Mucosa of gallbladder (tissue), 1 donor: Measurements from ENCODE around the gene ARHGEF4. TPM values are rescaled to one million over a fixed set of nuclear protein-coding genes. Genes with fewer than 3 reads are reported as not detected.
"Not testable (repeated sequence)": the region's sequence is repeated elsewhere in the genome, so short reads cannot be mapped to it uniquely, and the experiment has no call there.

Source experiments
- DNase-seq: peaks from one replicate; pipeline ENCODE4 v3.0.0-alpha.2; 2020; ENCODE audit warnings: low spot score
- total RNA-seq: library from RNA; stranded (reverse); gene quantifications from one replicate; pipeline ENCODE4 v1.2.1, GENCODE V29; 2021
- donor health status: DM: no; HTN: no; CAD: no.

The ARHGEF4 gene
- total RNA-seq, 1 donor from 2014 or later = 11.7 TPM

GRCh38 chr2:131047920-131048560, 211.3 kb downstream of the ARHGEF4 start:
- DNase-seq = no peak

- no peak for DNase-seq
Observed at GRCh38 chr2:131048641-131049040, 211.9 kb downstream of the ARHGEF4 start.

DNA sequence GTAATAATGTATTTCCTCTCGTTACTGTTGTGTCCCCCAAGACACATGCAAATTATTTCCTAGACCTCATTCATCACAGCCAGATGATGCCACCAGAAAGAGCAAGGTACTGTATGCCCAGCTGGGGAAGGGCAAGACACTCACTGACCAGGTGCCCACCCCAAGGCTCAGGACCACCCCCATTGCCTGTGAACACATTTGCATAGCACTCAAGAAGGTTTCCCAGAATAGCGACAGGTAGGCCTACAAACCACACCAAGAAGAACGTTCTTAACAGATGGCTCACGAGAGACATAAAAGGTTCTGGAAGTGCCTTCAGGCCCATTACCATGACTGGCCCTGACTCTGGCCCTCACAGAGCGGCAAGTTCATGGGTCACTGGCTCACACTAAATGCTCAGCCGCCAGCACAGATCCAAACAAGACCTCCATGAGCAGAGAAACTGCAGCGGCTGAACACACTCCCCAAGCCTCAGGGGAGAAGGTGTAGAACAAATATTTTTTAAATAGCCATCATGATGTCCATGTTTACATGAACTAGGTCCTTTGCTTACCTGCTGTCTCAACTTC, 212.5 kb downstream of the ARHGEF4 start:
- DNase-seq = no peak

DNA sequence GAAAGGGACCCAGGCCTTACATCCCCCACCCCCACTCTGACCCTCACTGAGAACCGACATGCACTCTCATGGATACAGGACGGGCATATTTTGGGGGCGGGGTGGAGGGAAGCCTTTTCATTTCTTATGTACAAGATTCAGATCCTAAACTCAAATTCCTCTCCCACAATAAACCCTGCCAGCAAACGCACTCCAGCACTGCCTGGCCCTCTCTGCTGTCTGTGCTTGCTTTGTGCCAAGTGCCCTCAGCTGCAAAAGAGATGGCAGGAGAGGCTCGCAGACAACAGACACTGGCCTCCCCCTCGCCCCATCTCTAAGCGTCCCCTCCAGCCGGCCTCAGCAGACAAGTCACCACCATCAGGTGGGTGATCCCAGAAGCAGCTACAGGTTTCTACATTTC, 214.2 kb downstream of the ARHGEF4 start:
- no peak for DNase-seq

DNA sequence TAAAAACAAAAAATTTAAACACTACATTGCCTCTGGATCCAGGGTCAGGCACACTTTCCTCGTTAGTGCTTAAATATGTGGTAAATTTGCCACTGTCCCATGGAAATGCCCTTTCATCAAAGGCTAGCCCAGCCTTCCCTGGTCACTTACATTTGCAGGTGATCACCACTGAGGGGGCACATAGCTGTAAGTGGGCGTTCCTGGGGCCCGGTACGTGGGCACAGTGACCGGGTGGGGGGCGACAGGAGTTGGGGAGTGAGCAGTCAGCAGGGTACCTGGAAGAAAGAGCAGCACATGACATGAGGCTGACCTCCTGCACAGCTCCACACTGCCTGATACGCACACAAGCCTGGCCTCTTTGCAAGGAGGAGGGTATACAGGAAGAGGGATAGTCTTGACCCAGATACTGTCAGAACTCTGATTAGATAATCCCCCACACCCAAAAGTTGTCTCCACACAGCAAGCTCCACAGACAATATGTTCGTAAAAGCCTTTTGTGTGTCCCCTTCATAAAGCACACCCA, 216.1 kb downstream of the ARHGEF4 start:
- DNase-seq = no peak

- DNase-seq = no peak
Observed at GRCh38 chr2:131054488-131054887, 217.8 kb downstream of the ARHGEF4 start.

GRCh38 chr2:131055169-131056065, 218.7 kb downstream of the ARHGEF4 start:
- no peak for DNase-seq

- DNase-seq = no peak
Observed at GRCh38 chr2:131056204-131056931, 219.7 kb downstream of the ARHGEF4 start.

GRCh38 chr2:131056932-131057287, 220.2 kb downstream of the ARHGEF4 start:
- DNase-seq = no peak

GRCh38 chr2:131058214-131058843, 221.6 kb downstream of the ARHGEF4 start:
- no peak for DNase-seq

DNA sequence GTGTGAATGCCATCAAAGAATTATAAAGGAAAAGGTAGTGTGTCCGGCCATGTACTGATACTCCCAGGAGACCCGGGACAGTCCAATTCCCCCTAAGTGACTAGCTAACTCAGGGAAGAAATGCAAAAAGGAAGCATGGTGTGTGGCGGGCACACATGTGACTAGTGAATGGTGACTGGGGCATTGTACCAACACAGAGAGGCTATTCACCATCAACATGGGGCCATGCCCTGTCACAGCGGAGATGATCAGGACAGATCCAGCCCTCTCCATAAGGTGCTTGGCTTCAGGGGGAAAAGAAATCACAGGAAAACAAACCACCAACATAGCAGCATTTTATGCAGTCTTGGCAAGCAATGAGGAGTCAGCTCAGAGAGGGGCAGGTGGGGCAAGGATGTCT, 222.2 kb downstream of the ARHGEF4 start:
- no peak for DNase-seq

DNA sequence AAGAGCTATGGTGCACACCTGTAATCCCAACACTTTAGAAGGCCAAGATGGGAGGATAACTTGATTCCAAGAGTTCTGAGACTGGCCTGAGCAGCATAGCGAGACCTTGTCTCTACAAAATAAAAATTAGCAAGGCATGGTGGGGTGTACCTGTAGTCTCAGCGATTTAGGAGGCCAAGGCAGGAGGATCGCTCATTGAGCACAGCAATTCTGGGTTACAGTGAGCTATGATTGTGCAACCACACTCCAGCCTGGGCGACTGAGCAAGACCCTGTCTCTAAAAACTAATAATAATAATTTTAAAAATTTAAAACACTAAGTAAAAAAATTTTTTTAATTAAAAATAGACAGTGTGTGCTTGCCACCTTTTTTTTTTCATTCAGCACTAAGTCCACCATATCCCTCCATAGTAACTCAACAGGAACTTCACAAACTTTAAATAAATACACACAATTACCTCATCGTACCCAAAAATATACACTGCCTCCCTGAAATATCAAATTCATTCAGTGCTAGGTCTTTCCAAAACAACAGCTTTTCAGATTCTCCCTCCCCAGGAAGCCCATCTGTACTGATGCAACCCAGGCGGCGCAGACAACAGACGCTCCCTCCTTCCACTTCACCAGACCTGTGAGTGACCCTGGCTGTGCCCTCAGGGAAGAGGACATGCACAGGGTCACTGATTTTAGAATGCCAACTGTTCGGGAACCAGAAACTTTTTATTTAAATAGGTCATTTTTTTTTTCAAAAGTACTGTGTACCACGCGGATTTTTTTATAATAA, 227.0 kb downstream of the ARHGEF4 start:
- DNase-seq = no peak

DNA sequence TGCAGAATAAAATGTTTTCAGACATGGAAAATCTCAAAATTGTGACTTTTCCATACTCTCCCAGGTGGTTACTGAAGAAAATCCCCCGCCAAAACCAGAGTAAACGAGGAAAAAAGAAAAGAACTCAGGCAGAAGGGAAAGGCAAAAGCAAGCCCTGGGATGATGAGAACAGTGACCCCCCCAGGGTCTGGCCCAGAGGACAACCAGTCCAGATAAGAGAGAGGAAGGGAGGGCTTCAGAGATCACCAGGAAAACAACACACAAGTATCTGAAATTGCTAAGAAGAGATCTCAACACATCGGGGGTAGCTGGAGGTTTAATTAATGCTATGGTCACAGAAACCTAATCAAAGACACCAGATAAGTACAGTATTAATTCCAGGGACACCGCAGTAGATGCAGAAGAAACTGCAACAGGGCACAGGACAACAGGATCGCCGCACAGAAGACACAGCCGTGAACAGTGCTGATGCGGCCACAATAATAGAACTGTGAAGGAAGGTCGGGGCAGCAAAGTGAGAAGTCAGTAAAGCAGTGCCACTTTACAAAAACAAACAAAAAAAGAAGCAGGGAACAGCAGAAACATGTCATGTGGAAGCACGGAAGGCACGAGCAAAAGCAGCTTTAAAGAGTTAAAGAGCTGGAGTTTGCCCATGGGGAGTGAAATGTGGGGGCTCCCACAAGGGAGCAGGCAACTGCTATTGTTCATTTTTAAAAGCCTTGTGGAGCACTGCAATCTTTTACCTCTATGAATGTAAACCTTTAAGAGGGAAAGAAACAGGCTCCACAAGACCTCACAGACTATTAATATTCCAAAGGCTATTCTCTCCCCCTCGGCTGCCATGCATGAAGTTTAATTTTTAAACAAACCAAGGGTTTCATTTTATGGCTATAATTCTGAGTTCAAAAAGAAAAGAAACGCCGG, 228.1 kb downstream of the ARHGEF4 start:
- DNase-seq = no peak

GRCh38 chr2:131067465-131068125, 230.9 kb downstream of the ARHGEF4 start:
- DNase-seq = no peak

DNA sequence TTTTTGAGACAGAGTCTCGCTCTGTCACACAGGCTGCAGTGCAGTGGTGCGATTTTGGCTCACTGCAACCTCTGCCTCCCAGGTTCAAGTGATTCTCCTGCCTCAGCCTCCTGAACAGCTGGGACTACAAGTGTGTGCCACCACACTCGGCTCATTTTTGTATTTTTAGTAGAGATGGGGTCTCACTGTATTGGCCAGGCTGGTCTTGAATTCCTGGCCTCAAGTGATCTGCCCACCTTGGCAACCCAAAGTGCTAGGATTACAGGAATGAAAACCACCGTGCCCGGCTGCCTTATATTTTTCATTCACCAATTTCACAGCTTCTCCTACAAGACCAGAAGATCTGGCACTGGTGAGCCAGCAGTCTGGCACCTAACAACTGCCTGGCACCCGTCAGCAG, 231.5 kb downstream of the ARHGEF4 start:
- DNase-seq = not testable (repeated sequence)

DNA sequence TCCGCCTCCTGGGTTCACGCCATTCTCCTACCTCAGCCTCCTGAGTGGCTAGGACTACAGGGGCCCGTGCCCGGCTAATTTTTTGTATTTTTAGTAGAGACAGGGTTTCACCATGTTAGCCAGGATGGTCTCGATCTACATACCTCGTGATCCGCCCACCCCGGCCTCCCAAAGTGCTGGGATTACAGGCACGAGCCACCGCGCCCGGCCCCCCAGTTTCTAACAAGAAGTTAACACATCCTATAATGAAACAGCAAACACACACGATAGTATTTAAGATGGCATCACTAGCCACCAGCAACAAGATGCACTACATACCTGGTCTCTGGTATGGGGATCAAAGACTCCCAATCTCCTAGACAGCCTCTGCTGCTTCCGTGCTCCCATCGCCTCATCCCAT, 238.9 kb downstream of the ARHGEF4 start:
- not testable (repeated sequence) for DNase-seq

DNA sequence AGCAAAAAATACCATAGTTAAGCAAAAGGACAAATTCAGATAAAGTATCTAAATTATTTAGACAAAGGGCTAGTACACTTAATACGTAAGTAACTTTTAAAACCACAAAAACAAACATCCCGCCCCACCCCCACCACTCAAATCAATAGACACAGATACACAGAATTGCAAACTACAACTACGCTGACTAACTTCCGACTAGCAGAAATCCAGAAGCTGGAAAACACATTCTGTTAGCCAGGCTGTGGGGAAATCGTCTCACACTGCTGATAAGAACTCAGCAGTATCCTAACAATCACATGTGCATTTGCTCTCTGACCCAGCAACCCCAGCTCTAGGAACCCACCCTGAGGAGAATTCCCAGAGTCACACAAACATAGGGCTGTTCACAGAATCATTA, 240.0 kb downstream of the ARHGEF4 start:
- peak; percentile 20 for DNase-seq

DNA sequence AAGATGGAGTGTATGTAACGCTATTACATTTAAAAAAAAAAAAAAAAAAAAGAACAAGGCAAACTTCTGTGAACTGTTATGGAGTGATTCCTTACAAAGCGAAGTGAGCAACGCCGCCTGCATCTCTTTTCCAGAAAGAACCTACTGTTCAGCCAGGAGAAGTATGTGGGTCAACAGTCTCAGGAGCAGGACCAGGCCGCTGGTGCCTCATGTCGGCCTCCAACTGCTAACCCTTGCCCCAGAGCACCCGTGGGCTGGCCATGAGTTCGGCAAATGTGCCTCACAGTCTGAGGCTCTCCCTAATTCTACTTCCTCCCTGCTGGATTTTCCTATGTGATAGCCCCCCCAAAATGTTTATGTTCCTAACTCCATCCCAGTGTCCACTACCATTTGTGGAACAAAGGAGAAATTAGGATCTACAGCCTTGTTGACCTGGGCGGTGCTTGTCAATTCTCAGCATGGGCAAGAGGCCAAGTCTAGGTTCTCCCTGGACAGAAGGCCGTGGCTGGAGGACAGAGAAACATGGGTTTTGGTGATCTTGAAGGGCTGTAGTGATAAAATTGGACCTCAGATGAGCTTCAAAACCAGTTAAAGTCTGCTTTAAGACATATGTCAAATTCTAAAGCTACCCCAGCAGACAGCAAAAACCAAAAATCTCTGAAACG, 240.6 kb downstream of the ARHGEF4 start:
- DNase-seq = no peak
